Measurements from ENCODE around the gene METTL27.

GRCh38 chr7:73844848-73845460 is 2.6 kb upstream of the METTL27 start:
- TF ChIP-seq CTCF (IDR thresholded peaks at IDR 0.05) (no peak), EP300 (IDR thresholded peaks at IDR 0.05) (no peak), POLR2A (IDR thresholded peaks at IDR 0.05) (no peak), POLR2AphosphoS5 (IDR thresholded peaks at IDR 0.05) (no peak)

Data from suprapubic skin (tissue), 4 donors.